Panc1 (cell line): ENCODE data around the gene SMURF1. TPM values are rescaled to one million over a fixed set of nuclear protein-coding genes. Genes with fewer than 3 reads are reported as not detected.

Experiments
- ATAC-seq: fragments of 200-7000 bp; cut with Tn5 transposase; 2 replicates; pipeline ENCODE4 v1.9.1; 2020; ENCODE audit warnings: mild to moderate bottlenecking, moderate library complexity
- Bru-seq: library from RNA; stranded (reverse); fragments of 400-500 nt; gene quantifications from one replicate; lab custom pipeline; 2021; lab: Mats Ljungman, UMichigan
- BruChase-seq, 2 experiments: library from RNA; stranded (reverse); fragments of 400-500 nt; gene quantifications; one replicate each; lab custom pipeline; 2021; lab: Mats Ljungman, UMichigan
- BruUV-seq: library from RNA; stranded (reverse); fragments of 400-500 nt; replicated peaks from 2 replicates; lab custom pipeline; 2021; lab: Mats Ljungman, UMichigan
- CTCF ChIA-PET: fragments of 300-600 bp; sonication (Branson Sonifier 250); formaldehyde crosslinking; loops from one replicate; lab custom pipeline; 2022; ENCODE audit warnings: antibody characterized with exemption; lab: Charles Lee
- POLR2A ChIA-PET: fragments of 300-600 bp; sonication (Branson Sonifier 250); formaldehyde crosslinking; loops from one replicate; lab custom pipeline; 2022; ENCODE audit warnings: antibody characterized with exemption; lab: Charles Lee
- DNase-seq: peaks from one replicate; pipeline ENCODE4 v3.0.0-alpha.2; 2010; ENCODE audit warnings: low read depth, low spot score
- H3K27ac ChIP-seq: 2 replicates; pipeline ENCODE4 v1.5.1; 2011; ENCODE audit warnings: mild to moderate bottlenecking, low read length, inconsistent platforms
- H3K27me3 ChIP-seq: fragments of 200-500 bp; sonication (Bioruptor generic); 2 replicates; pipeline ENCODE4 v1.6.0; 2014; ENCODE audit warnings: low read length, inconsistent platforms; ENCODE audit not compliant: control insufficient read depth, insufficient read depth
- H3K36me3 ChIP-seq: fragments of 200-500 bp; sonication (Bioruptor generic); 2 replicates; pipeline ENCODE4 v1.5.1; 2014; ENCODE audit warnings: inconsistent platforms, mild to moderate bottlenecking, low read length, moderate library complexity; ENCODE audit not compliant: control insufficient read depth, insufficient read depth
- H3K4me1 ChIP-seq: 2 replicates; pipeline ENCODE4 v1.5.1; 2011; ENCODE audit warnings: inconsistent platforms, mild to moderate bottlenecking, low read length, moderate library complexity; ENCODE audit not compliant: control insufficient read depth, insufficient read depth
- H3K4me3 ChIP-seq, 2 experiments: 2 replicates each; pipeline ENCODE4 v1.5.1; 2011 to 2012; ENCODE audit warnings: low read depth in 2 of 2, low read length in 2 of 2, mild to moderate bottlenecking in 2 of 2, inconsistent platforms in 1 of 2, moderate library complexity in 1 of 2
- H3K9me3 ChIP-seq: fragments of 200-500 bp; sonication (Bioruptor generic); 2 replicates; pipeline ENCODE4 v1.5.1; 2014; ENCODE audit warnings: low read depth, mild to moderate bottlenecking, inconsistent platforms, low read length, moderate library complexity; ENCODE audit not compliant: control insufficient read depth, insufficient read depth
- CTCF ChIP-seq: fragments of 450-650 bp; IDR thresholded peaks from 2 replicates; pipeline ENCODE4 v1.5.1; 2017; ENCODE audit warnings: mild to moderate bottlenecking
- POLR2AphosphoS5 ChIP-seq: IDR thresholded peaks from 2 replicates; pipeline ENCODE4 v1.6.1; 2012; ENCODE audit warnings: mild to moderate bottlenecking, low read depth, low read length, moderate library complexity
- REST ChIP-seq, 2 experiments: IDR thresholded peaks; 2 replicates each; pipeline ENCODE4 v1.6.1; 2011 to 2012; ENCODE audit warnings: low read depth in 2 of 2, control low read depth in 1 of 2, low read length in 1 of 2, mild to moderate bottlenecking in 1 of 2, moderate library complexity in 1 of 2; ENCODE audit not compliant: insufficient read depth in 1 of 2
- SIN3A ChIP-seq: IDR thresholded peaks from 2 replicates; pipeline ENCODE4 v1.6.1; 2012; ENCODE audit warnings: low read depth, mild to moderate bottlenecking, low read length, moderate library complexity, borderline replicate concordance; ENCODE audit not compliant: insufficient read depth
- TCF7L2 ChIP-seq: IDR thresholded peaks from 2 replicates; pipeline ENCODE4 v1.6.1; 2011; ENCODE audit warnings: mild to moderate bottlenecking, low read depth, low read length, inconsistent platforms
- in situ Hi-C: cut with HindIII; loops from 2 replicates; pipeline ENCODE4 v1.10.0; 2016; ENCODE audit warnings: low sequenced_read_pairs, low pct_unique_long_range_greater_than_20kb
- intact Hi-C: fragments of 100-400 bp; cut with micrococcal nuclease; formaldehyde crosslinking; loops from one replicate; pipeline ENCODE4 v1.10.0; 2022; ENCODE audit not compliant: unreplicated experiment
- long read RNA-seq: library from polyadenylated mRNA; unstranded; transcript quantifications from one replicate; pipeline ENCODE4 v2.0.0, GENCODE V29; 2021; ENCODE audit not compliant: unreplicated experiment
- polyA plus RNA-seq: library from polyadenylated mRNA; unstranded; fragments of >200 nt; gene quantifications from one replicate; pipeline ENCODE4 v1.2.1, GENCODE V29; 2012; ENCODE audit warnings: missing spikeins; ENCODE audit not compliant: insufficient read length
- total RNA-seq: library from RNA; stranded (reverse); gene quantifications from one replicate; pipeline ENCODE4 v1.2.1, GENCODE V29; 2021; ENCODE audit not compliant: unreplicated experiment

The SMURF1 gene
- 47.0 TPM for total RNA-seq
- 23.3 TPM for polyA plus RNA-seq
- percentile 97 among the genes with signal in this experiment for Bru-seq, nascent RNA
- percentile 92 among the genes with signal in this experiment for BruChase-seq, experiment 1, labeled RNA remaining after a 2-hour chase
- percentile 88 among the genes with signal in this experiment for BruChase-seq, experiment 2, labeled RNA remaining after a 6-hour chase
- long read RNA-seq, full-length matches to known transcripts = 23 of 111 reads
- long read RNA-seq, partial matches to known transcripts = 36 of 111 reads
- long read RNA-seq, other reads (novel, unspliced or antisense) = 52 of 111 reads

GRCh38 chr7:99143853-99144672 is at the start of gene SMURF1:
TSS of gene SMURF1 (minus strand) at chr7:99144108. CDS start at chr7:99143780, 328 bp downstream.
- H3K27me3 ChIP-seq = no peaks in the 10 kb centered on the region
- peak within 1 kb of the TSS; percentile 76 to 85 for H3K4me3 ChIP-seq
- TF ChIP-seq CTCF (no peak), POLR2AphosphoS5 (peak; percentile 78)
- DNase-seq (no peak), ATAC-seq (peak; percentile 64)
- ChIA-PET POLR2A (interaction anchor here (0.5 kb wide), 1 partner anchor 218 kb away, joined by 9 read pairs; no protein-coding TSS in a partner anchor), CTCF (no interaction called here)
- intact Hi-C loops (no loop called here), in situ Hi-C loops (no loop called here)
- no TSS peak for BruUV-seq
- H3K9me3 ChIP-seq = no peaks in the 10 kb centered on the region
- H3K36me3 ChIP-seq = peaks cover 2% of the 10 kb centered on the region; the same call in 1 of the 2 replicates
- peaks cover 25% of the 10 kb centered on the region for H3K4me1 ChIP-seq
- H3K27ac ChIP-seq = peak within 1 kb of the TSS; percentile 93

- DNase-seq = no peak
- intact Hi-C loops = no loop called here
Measured at GRCh38 chr7:99191869-99192596, 48.1 kb upstream of the SMURF1 start.

More at GRCh38 chr7:99191869-99192596, 48.1 kb upstream of the SMURF1 start:
- no peak for ATAC-seq
- BruUV-seq = no TSS peak
- no peak overlapping the region for H3K4me3 ChIP-seq
- H3K4me1 ChIP-seq = peaks cover 12% of the 10 kb centered on the region
- TF ChIP-seq TCF7L2 = no peak
- TF ChIP-seq POLR2AphosphoS5 = no peak
- no peak for TF ChIP-seq SIN3A
- TF ChIP-seq REST (IDR thresholded peaks at IDR 0.05; ENCODE audit: insufficient read depth in 1 of 2, low read depth in 2 of 2, low read length in 1 of 2) = no peak
- TF ChIP-seq CTCF = no peak
- H3K27ac ChIP-seq = no peak overlapping the region
- in situ Hi-C loops = no loop called here
- H3K27me3 ChIP-seq = no peaks in the 10 kb centered on the region
- peaks cover 2% of the 10 kb centered on the region; the same call in 1 of the 2 replicates for H3K9me3 ChIP-seq
- ChIA-PET POLR2A (interaction anchor here (0.7 kb wide), 1 partner anchor 64 kb away, joined by 5 read pairs; no protein-coding TSS in a partner anchor), CTCF (no interaction called here)
- H3K36me3 ChIP-seq = no peaks in the 10 kb centered on the region
